ENCODE results near the gene FGFBP1.

DNA sequence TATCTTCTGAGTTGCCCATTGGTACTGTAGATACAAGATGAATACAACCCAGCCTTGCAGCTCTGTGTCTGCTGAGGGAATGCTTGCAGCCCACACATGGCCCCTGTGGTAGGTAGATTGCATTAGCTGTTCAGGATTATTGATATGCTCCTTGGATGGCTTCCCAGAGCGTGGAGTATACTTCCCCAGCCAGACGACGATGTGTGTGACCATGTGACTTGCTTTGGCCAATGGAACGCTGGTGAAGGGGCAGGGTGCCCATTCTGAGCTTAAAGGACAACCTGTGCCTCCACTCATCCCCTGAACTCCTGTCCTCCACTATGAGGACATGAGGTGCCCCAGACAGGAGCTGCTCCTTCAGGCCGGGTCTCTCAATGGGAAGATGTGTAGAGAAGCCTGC lies 48.4 kb upstream of the FGFBP1 start:
- TF ChIP-seq POLR2A (IDR thresholded peaks at IDR 0.05) (no peak), CTCF (IDR thresholded peaks at IDR 0.05) (no peak), POLR2AphosphoS5 (IDR thresholded peaks at IDR 0.05) (no peak), EP300 (IDR thresholded peaks at IDR 0.05) (no peak)

Data from upper lobe of left lung (tissue), 4 donors.